Mucosa of gallbladder (tissue), 1 donor: Measurements from ENCODE around the gene STX1B. TPM values are rescaled to one million over a fixed set of nuclear protein-coding genes. Genes with fewer than 3 reads are reported as not detected.
A peak's percentile ranks its signal among the peaks of the same experiment; 100 is the strongest.

Source experiments
- DNase-seq: peaks from one replicate; pipeline ENCODE4 v3.0.0-alpha.2; 2020; ENCODE audit warnings: low spot score
- total RNA-seq: library from RNA; stranded (reverse); gene quantifications from one replicate; pipeline ENCODE4 v1.2.1, GENCODE V29; 2021
- donor health status: DM: no; HTN: no; CAD: no.

The STX1B gene
- total RNA-seq, 1 donor from 2014 or later: 0.58 TPM

DNA sequence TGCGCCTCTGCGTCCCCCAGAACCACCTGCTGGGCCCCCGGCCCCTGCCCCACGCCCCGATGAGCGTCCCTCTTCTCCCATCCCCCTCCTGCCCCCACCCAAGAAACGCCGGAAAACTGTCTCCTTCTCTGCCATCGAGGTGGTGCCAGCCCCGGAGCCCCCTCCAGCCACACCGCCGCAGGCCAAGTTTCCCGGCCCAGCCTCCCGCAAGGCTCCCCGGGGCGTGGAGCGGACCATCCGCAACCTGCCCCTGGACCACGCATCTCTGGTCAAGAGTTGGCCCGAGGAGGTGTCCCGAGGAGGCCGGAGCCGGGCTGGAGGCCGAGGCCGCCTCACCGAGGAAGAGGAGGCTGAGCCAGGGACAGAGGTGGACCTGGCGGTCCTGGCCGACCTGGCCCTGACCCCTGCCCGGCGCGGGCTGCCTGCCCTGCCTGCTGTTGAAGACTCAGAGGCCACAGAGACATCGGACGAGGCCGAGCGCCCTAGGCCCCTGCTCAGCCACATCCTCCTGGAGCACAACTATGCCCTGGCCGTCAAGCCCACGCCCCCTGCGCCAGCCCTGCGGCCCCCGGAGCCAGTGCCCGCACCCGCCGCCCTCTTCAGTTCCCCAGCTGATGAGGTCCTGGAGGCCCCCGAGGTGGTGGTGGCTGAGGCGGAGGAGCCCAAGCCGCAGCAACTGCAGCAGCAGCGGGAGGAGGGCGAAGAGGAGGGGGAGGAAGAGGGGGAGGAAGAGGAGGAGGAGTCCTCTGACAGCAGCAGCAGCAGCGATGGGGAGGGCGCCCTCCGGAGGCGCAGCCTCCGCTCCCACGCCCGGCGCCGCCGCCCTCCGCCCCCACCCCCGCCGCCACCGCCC is 31.0 kb downstream of the STX1B start:
- DNase-seq: no peak

DNA sequence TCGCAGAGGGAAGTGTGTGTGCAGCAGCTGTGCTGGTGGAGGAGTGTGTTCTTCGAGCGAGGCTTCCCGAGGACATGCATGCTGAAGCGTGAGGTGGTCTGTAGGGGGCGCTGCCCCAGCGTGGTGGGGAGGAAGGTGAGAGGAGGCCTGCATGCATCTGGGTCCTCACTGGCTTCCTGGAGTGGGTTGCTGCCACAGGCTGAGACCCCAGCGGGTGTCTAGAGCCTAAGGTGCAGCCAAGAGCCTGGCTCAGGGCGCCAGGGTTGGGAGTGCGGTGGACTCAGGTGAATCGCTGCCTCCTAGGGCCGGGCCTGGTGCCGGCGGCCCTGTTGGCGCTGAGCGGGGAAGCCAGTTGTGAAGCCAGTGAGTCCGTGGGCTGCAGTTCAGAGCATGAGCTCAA is 32.9 kb downstream of the STX1B start:
- DNase-seq: no peak

DNA sequence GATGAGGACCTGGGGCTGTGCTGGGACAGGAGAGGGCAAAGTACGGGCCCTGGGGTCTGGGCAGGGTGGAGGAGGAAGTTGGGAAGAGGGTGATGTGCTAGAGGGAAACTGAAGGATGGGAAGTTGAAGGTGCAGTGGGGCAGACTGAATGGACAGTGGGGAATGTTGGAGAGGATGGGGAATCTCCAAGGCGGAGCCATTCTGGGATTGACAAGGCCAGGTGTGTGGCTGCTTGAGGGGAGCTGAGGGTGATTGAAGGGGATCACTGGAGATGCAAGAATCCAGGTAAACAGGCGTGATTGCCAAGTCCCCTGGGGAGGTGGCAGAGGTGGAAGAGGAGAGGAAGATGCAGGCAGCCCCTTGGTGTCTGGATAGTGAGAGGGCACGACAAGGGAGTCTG is 34.0 kb downstream of the STX1B start:
- DNase-seq: no peak

DNA sequence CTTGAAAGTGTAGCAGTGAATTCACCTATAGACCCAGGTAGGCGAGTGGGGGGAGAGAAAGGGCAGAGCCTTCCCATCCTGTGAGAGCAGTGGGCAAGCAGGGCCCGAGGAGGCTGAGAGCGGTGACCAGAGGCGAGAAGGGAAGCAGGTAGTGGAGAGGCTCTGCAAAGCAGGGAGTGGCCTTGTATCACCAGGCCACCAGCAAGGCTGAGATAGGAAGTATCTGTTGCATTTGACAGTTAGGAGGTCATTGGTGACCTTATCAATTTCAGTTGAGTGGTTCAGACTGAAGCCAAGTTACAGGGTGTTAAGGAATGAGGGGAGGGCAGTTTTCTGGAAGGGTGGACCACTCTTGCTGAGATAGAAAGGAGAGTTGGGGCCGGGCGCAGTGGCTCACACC is 36.1 kb downstream of the STX1B start:
- no peak for DNase-seq

DNA sequence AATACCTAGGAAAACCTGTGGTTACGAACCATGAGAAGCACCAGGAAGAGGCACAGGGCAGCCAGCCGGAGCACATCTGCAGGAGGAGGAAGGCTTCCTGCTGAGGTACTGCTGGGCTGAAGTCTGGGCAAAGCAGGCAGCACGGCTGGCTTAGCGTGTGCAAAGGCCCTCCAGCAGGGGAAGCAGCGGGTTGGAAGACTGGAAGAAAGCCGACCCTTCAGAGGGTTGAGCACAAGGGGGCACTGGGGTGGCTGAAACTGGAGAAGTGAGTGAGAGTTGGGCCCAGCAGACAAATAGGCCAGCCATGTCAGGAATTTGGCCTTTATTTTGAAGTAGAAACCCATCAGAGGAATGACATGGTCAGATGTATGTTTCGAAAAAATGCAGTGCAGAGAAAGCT is 37.6 kb downstream of the STX1B start:
- DNase-seq: no peak

DNA sequence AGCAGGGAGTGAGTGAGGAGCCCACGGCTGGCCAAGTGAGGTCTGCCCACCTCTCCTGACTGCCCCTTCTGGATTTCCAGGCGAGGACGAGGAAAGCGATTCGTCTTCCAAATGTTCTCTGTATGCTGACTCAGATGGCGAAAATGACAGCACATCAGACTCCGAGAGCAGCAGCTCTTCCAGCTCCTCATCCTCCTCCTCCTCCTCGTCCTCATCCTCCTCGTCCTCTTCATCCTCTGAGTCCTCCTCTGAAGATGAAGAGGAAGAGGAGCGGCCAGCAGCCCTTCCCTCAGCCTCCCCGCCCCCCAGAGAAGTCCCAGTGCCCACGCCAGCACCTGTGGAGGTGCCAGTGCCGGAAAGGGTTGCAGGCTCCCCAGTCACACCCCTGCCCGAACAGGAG is 39.1 kb downstream of the STX1B start:
- DNase-seq: no peak

DNA sequence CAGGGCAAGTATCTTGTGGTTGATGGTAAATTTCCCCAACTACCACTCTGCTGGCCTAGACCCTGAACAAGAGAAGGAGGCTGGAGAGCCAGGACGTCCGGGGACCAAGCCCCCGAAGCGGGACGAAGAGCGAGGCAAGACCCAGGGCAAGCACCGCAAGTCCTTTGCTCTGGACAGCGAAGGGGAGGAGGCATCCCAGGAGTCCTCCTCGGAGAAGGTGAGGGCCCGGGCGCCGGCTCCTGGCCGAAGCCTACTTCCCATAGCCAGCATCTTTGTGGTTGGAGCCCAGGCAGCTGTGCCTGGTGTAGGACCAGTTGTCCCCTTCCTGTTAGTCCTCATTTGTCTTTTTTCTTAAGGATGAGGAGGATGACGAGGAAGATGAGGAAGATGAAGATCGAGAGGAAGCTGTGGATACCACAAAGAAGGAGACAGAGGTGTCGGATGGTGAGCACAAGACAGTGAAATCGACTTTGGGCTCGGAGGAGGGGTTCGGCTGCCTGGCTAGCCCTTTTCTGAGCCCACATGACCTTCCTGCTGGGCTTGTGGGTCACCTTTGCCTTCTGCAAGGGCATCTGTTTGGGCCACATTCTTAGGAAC is 41.1 kb downstream of the STX1B start:
- DNase-seq: no peak

DNA sequence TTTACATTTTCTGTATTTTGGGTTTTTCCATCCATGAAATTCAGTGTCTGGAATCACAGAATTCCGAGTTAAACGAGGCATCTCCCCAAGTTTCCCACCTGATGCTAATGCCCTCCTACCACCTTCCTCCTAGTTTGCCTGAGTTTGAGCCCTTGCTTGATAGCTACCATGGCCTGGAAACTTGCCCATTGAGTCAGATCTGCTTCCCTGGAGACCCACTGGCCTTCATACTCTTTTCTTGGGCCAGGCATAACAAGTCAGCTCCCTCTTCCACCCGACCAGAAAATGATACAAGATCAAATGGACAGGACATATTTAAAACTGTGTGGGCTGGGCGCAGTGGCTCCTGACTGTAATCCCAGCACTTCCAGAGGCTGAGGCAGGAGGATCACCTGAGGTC is 42.6 kb downstream of the STX1B start:
- DNase-seq: no peak

DNA sequence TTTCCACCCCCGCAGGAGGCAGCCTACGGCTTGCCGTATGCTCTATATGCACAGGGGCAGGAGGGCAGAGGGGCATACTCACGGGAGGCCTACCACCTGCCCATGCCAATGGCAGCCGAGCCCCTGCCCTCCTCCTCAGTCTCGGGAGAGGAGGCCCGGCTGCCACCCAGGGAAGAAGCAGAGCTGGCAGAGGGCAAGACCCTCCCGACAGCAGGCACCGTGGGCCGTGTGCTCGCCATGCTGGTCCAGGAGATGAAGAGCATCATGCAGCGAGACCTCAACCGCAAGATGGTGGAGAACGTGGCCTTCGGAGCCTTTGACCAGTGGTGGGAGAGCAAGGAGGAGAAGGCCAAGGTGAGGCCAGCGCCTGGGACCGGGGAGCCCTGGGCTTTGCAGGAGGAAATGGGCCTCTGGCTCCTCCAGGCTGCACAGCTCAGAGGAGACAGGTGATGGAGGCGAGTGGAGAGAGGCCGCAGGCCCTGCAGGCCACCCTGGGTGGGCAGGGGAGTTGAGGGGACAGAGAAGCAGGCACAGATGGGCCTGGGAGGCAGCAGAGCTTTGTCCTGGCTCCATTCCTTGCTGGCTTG is 44.3 kb downstream of the STX1B start:
- no peak for DNase-seq

DNA sequence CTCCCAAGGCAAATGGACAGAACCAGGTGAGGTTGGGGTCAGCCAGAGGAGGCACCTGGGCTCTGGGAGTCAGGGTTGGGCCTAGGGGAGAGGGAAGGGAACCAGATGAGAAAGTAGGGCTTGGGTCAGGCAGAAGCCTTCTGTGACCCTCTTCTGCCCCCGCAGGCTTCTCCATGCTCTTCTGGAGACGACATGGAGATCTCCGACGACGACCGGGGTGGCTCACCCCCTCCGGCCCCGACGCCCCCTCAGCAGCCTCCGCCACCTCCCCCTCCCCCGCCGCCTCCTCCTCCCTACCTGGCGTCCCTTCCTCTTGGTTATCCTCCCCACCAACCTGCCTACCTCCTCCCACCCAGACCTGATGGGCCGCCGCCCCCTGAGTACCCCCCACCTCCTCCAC is 45.0 kb downstream of the STX1B start:
- DNase-seq: no peak

DNA sequence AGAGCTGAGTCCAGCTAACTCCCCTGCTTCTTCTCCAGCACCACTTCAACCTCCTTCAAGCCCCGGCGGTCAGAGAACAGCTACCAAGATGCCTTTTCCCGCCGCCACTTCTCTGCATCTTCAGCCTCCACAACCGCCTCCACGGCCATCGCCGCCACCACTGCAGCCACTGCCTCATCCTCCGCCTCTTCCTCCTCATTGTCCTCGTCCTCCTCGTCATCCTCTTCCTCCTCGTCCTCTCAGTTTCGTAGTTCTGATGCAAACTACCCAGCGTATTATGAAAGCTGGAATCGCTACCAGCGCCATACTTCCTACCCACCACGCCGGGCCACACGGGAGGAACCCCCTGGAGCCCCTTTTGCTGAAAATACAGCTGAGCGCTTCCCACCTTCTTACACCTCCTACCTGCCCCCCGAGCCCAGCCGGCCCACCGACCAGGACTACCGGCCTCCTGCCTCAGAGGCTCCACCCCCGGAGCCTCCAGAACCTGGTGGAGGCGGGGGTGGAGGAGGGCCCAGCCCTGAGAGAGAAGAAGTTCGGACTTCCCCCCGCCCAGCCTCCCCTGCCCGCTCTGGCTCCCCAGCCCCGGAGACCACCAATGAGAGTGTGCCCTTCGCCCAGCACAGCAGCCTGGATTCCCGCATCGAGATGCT is 45.7 kb downstream of the STX1B start:
- no peak for DNase-seq

DNA sequence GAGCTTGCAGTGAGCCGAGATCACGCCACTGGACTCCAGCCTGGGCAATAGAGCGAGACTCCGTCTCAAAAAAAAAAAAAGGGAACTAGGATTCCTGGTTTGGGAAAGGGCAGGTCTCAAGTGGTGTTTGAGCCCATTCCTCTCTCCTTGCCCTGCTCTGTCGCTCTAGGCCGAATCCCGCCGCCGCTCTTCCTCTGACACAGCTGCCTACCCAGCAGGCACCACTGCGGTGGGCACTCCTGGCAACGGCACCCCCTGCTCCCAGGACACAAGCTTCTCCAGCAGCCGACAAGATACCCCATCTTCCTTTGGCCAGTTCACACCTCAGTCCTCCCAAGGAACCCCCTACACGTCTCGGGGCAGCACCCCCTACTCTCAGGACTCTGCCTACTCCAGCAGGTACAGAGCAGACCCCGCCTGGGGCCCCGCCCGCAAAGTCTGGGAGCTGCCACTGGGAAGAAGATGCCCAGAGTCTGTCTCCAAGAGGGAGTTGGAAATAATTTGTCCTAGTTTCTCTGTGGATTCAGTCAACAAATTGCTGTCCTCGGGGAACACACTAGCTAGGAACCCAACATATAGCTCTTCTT is 46.4 kb downstream of the STX1B start:
- DNase-seq: no peak

DNA sequence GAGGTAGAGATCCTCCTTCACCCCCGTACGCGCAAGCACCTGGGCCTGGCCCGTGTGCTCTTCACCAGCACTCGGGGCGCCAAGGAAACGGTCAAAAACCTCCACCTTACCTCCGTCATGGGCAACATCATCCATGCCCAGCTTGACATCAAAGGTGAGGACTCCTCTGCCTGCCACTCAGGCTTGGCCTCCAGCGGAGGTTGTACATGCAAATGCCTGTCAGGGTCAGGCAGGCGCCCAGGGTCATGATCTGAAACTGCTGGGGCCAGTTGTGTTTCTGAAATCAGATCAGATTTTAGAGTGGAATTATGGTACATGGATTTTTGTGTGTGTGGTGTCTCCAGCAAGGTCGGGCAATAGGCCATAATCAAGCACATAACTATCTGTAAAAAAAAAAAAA is 49.1 kb downstream of the STX1B start:
- DNase-seq: no peak

DNA sequence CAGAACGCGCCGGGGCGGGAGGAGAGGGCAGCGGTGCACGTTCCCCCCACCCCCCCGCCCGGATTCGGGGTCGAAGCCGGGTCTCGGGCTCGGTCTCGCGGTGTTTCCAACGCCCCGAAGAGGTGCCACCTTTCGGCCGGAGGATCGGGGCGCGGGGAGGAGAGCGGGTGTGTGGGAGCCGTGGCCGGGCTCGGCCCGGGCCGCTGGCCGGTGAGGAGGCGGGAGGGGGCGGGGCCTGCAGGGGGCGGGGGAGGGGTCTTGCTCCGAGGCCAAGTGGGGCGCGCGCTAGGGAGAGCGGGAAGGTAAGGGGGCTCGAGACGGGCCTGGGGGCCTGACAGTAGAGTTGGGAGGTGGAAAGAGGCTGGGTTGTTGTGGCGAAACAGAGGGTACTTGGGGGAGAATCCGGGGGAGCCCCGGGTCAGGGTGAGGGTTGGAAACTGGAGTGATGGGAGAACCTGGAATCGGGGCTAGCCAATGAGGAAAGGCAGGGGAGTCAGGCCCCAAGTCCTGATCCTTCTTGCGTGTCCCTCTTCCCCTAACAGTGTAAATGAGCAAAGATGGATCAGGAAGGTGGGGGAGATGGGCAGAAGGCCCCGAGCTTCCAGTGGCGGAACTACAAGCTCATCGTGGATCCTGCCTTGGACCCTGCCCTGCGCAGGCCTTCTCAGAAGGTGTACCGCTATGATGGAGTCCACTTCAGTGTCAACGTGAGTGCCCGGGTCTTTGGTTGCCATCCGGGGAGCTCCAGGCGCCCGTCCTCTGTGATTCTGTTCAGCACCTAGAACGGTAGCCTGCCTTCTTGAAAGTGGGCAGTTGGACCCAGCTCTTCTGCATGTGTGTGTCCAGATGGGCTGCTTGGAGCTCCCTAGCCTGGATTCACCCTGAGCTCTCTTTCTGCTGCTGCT is 52.0 kb downstream of the STX1B start:
- no peak for DNase-seq

DNA sequence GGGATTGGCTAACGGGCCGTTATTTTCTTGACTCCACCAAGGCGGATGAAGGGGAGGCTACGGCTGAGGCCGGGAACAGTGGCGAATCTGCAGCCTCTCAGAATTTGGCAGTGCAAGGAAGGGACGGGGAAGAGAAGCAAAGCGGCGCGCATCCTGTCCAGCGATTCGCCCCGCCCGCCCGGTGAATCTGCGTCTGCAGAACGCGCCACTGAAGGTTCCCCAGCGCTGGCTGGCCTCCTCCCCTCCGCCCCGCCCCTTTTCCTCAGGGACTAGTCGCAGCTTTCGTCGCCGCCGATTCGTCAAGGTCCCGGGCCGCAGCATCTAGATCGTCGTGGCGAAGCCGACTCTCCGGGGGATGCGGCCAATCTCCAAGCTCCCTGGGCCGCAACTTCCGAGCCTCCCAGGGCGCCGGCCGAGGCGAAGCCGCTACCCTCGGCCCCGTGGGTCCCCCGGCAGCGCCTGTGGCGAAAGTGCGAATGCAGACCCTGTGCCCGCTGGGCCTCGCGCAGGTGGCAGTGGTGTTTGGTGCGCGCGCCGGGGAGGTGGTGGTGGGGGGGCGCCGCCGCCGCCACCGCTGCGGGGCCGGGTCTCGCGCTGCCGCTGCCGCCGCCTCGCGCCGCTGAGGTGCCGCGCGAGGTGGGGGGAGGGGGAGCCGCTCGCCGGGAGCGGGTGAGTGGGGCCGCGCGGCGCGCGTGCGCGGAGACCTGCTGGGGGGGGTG is 52.8 kb downstream of the STX1B start, which contains the start of gene SETD1A:
TSS of gene SETD1A (plus strand) at position 299 of the 719 bp plus-strand sequence. CDS start 978 bp downstream, outside the sequence.
- peak; percentile 95 for DNase-seq

DNA sequence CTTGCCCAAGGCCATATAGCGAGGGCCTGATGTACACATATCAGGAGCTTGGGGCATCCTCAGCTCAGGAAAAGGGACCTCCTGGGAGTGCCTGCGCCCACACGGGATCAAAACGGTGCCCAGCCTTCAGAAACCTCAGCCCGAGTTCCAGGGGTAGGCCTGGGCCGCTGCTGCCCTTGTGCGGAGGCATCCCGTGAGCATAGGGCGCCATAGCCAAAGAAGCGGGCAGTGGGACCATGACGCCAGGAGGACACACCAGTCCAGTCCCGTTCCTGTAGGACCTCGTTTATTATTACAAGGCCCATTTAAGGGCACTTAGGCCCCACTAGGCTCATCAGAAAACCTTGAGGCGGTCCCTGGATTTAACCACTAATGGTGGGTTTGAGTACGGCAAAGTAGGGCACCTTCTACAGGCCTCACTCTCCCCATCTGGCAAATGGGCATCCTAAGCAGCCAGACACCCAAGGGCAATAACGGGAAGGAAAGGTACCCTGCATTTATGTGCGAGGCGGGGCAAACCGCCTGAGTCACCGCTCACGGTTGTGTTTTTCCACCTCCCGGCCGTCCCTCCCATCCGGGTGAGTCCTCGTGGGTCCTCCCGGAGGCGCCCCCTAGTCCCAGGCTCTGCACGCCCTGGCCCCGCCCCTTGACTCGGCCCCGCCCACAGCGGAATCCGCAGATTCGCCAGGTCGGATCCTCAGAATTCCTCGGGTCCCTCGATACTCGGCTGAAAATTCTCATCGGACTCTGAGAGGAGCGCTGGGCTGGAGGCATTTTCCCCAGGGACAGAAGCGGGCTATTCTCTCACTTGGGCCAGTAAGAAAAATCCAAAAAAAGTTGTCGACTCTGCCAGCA is 53.6 kb downstream of the STX1B start:
- DNase-seq: peak; percentile 69

DNA sequence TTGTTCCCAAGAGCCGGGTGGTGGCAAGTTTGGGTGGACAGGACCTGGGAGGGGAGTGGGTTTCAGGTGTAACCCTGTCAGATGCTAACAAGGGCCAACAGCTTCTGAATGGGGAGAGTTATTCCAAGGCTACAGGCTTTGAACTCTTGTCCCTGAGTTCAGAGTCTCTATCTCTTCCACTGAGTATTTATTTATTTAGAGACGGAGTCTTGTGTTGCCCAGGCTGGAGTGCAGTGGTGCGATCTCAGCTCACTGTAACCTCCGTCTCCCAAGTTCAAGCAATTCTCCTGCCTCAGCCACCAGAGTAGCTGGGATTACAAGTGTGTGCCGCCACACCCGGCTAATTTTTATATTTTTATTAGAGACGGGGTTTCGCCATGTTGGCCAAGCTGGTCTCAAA is 55.4 kb downstream of the STX1B start:
- no peak for DNase-seq

DNA sequence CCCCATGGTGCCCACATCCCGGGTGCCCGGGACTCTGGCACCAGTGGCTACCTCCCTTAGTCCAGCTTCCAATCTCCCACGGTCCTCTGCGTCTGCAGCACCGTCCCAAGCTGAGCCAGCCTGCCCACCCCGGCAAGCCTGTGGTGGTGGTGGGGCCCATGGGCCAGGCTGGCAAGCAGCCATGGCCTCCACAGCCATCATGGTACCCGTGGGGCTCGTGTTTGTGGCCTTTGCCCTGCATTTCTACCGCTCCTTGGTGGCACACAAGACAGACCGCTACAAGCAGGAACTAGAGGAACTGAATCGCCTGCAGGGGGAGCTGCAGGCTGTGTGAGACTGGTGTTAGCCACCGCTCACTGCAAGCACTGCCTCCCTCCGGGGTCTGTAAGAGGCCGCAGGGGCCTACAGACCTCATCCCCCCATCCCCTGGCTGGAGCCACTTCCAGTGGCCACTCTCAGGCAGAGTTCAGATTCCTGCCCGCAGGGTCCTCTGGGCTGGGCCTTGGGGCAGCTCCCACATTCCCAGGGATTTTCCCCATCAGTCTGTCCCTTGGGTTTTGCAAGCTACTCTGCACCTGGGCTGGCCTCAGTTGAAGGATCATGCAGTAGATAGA is 56.8 kb downstream of the STX1B start:
- peak; percentile 31 for DNase-seq

DNA sequence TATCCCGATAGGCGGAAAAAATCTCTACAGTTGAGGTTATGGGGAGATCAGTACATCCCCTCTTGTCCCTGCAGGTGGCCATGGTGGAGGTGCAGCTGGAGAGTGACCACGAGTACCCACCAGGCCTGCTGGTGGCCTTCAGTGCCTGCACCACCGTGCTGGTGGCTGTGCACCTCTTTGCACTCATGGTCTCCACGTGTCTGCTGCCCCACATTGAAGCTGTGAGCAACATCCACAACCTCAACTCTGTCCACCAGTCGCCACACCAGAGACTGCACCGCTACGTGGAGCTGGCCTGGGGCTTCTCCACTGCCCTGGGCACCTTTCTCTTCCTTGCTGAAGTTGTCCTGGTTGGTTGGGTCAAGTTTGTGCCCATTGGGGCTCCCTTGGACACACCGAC is 57.3 kb downstream of the STX1B start:
- no peak for DNase-seq
